ENCODE measurements around the gene PLEKHA4.
"Not testable (repeated sequence)": the region's sequence is repeated elsewhere in the genome, so short reads cannot be mapped to it uniquely, and the experiment has no call there.

PLEKHA4 gene

DNA sequence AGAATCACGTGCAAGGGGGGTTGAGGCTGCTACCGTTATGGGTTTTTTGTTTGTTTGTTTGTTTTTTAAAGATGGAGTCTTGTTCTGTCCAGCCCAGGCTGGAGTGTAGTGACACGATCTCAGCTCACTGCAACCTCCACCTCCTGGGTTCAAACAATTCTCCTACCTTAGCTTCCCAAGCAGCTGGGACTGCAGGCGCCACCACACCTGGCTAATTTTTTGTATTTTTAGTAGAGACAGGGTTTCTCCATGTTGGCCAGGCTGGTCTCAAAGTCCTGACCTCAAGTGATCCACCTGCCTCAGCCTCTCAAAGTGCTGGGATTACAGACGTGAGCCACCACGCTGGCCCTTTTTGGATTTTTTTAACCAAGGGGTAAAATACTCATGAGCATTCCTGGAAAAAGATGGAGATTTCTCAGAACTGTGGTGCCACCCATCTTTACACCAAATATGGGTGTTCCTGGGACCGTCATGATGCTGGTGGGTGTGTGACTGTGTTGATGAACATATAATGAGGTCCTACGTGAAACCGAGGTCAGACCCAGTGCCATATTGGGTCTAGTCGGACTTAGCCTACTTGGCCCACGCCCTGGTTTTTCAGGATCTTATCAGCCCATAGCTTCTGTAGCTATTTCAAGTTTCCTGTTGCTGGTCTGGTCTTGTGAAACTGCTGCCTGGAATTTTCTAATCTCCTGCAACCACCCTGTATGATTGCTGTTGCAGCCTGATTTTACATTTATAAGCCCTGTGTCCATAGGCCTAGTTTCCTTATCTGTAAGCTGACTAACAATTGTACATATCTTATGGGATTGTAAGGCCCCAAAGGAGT lies 10.0 kb upstream of the PLEKHA4 start:
- Histone ChIP-seq H3K9me3 (ENCODE audit: control insufficient read depth, insufficient read depth, low read length) (peaks cover 6% of the 10 kb centered on the region), H4K20me1 (ENCODE audit: control insufficient read depth, insufficient read depth, low read depth, low read length) (peaks cover 8% of the 10 kb centered on the region; the same call in 1 of the 2 replicates), H3F3A (ENCODE audit: control insufficient read depth, insufficient read depth) (peaks cover 61% of the 10 kb centered on the region), H3K4me2 (ENCODE audit: low read length) (peak overlapping the region; percentile 92; the same call in 1 of the 2 replicates), H3K27me3 (ENCODE audit: control insufficient read depth, low read length) (no peaks in the 10 kb centered on the region), H3K79me2 (ENCODE audit: control insufficient read depth, low read length) (peaks cover 30% of the 10 kb centered on the region), H3K36me3 (ENCODE audit: control insufficient read depth, low read length) (peaks cover 53% of the 10 kb centered on the region), H3K27ac (ENCODE audit: low read depth, low read length) (peak overlapping the region; percentile 96), H3K4me3 (ENCODE audit: low read length) (no peak overlapping the region), H3K9me2 (replicated peaks; ENCODE audit: control insufficient read depth, low read length) (no peaks in the 10 kb centered on the region), H3K4me1 (ENCODE audit: control insufficient read depth, low read length) (peaks cover 74% of the 10 kb centered on the region)
- TF ChIP-seq, protein P1, sequence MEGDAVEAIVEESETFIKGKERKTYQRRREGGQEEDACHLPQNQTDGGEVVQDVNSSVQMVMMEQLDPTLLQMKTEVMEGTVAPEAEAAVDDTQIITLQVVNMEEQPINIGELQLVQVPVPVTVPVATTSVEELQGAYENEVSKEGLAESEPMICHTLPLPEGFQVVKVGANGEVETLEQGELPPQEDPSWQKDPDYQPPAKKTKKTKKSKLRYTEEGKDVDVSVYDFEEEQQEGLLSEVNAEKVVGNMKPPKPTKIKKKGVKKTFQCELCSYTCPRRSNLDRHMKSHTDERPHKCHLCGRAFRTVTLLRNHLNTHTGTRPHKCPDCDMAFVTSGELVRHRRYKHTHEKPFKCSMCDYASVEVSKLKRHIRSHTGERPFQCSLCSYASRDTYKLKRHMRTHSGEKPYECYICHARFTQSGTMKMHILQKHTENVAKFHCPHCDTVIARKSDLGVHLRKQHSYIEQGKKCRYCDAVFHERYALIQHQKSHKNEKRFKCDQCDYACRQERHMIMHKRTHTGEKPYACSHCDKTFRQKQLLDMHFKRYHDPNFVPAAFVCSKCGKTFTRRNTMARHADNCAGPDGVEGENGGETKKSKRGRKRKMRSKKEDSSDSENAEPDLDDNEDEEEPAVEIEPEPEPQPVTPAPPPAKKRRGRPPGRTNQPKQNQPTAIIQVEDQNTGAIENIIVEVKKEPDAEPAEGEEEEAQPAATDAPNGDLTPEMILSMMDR (IDR thresholded peaks at IDR 0.05; ENCODE audit: low read depth, low read length, poor library complexity, severe bottlenecking) = no peak
- no peak for TF ChIP-seq EZH2phosphoT487 (IDR thresholded peaks at IDR 0.05; ENCODE audit: borderline replicate concordance, low read length)

- Histone ChIP-seq H3K4me1 (ENCODE audit: control insufficient read depth, low read length) (peaks cover 73% of the 10 kb centered on the region), H3K4me2 (ENCODE audit: low read length) (peak overlapping the region; percentile 92), H3K27ac (ENCODE audit: low read depth, low read length) (peak overlapping the region; percentile 96), H3F3A (ENCODE audit: control insufficient read depth, insufficient read depth) (peaks cover 65% of the 10 kb centered on the region), H3K4me3 (ENCODE audit: low read length) (peak overlapping the region; percentile 32), H3K36me3 (ENCODE audit: control insufficient read depth, low read length) (peaks cover 58% of the 10 kb centered on the region), H3K9me3 (ENCODE audit: control insufficient read depth, insufficient read depth, low read length) (peaks cover 6% of the 10 kb centered on the region), H3K79me2 (ENCODE audit: control insufficient read depth, low read length) (peaks cover 36% of the 10 kb centered on the region), H3K27me3 (ENCODE audit: control insufficient read depth, low read length) (no peaks in the 10 kb centered on the region), H4K20me1 (ENCODE audit: control insufficient read depth, insufficient read depth, low read depth, low read length) (peaks cover 12% of the 10 kb centered on the region; the same call in 1 of the 2 replicates), H3K9me2 (replicated peaks; ENCODE audit: control insufficient read depth, low read length) (no peaks in the 10 kb centered on the region)
- TF ChIP-seq, protein P1 (IDR thresholded peaks at IDR 0.05; ENCODE audit: low read depth, low read length, poor library complexity, severe bottlenecking) = no peak
- no peak for TF ChIP-seq EZH2phosphoT487 (IDR thresholded peaks at IDR 0.05; ENCODE audit: borderline replicate concordance, low read length)
Measured at GRCh38 chr19:48877855-48878195, 9.4 kb upstream of the PLEKHA4 start.

DNA sequence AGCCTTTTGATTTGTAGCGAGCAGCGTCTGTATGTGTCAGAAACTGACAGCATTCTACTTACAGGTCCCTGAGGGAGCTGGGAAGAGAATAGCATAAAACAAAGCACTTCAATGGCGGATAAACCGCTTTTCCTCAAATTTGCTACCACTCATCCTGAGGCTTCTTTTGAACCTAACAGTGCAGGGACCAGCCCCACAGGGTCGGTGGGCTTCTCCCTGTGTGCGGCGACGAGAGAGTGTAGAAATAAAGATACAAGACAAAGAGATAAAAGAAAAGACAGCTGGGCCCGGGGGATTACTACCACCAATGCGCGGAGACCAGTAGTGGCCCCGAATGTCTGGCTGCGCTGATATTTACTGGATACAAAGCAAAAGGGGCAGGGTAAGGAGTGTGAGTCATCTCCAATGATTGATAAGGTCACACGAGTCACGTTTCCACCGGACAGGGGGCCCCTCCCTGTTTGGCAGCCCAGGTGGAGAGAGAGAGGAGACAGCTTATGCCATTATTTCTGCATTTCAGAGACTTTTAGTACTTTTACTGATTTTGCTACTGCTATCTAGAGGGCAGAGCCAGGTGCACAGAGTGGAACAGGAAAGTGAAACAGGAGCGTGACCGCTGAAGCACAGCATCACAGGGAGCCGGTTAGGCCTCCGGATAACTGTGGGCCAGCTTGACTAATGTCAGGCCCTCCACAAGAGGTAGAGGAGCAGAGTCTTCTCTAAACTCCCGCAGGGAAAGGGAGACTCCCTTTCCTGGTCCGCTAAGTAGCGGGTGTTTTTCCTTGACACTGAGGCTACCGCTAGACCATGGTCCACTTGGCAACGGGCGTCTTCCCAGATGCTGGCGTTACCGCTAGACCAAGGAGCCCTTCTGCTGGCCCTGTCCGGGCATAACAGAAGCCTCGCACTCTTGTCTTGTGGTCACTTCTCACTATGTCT lies 7.9 kb upstream of the PLEKHA4 start:
- Histone ChIP-seq H3K4me3 (ENCODE audit: low read length) (peak overlapping the region; percentile 100), H3K4me2 (ENCODE audit: low read length) (peak overlapping the region; percentile 92), H3F3A (ENCODE audit: control insufficient read depth, insufficient read depth) (peaks cover 65% of the 10 kb centered on the region), H3K27ac (ENCODE audit: low read depth, low read length) (peak overlapping the region; percentile 96), H3K36me3 (ENCODE audit: control insufficient read depth, low read length) (peaks cover 57% of the 10 kb centered on the region), H3K79me2 (ENCODE audit: control insufficient read depth, low read length) (peaks cover 42% of the 10 kb centered on the region), H3K4me1 (ENCODE audit: control insufficient read depth, low read length) (peaks cover 67% of the 10 kb centered on the region), H4K20me1 (ENCODE audit: control insufficient read depth, insufficient read depth, low read depth, low read length) (peaks cover 16% of the 10 kb centered on the region; the same call in 1 of the 2 replicates)
- not testable (repeated sequence) for H3K9me2 ChIP-seq (replicated peaks; ENCODE audit: control insufficient read depth, low read length); H3K9me3 ChIP-seq (ENCODE audit: control insufficient read depth, insufficient read depth, low read length); H3K27me3 ChIP-seq (ENCODE audit: control insufficient read depth, low read length)
